Measurements from ENCODE around the gene MED13L. TPM values are rescaled to one million over a fixed set of nuclear protein-coding genes. Genes with fewer than 3 reads are reported as not detected.

MED13L gene
- total and polyA plus RNA-seq, 9 donors = 47.8 to 198 (median 156) TPM

GRCh38 chr12:116295327-116296263 is 18.1 kb upstream of the MED13L start:
- no peaks in the 10 kb centered on the region for H3K27me3 ChIP-seq
- no peaks in the 10 kb centered on the region for H3K36me3 ChIP-seq
- peaks cover 11% of the 10 kb centered on the region for H3K4me1 ChIP-seq (ENCODE audit: insufficient read depth)
- no peak overlapping the region for H3K4me3 ChIP-seq
- intact Hi-C loops (cut with DNase I) = loop anchor here in 1 of 4 donors (10.0 kb wide), 1 partner anchor 309 kb away; no protein-coding TSS in a partner anchor
- H3K27ac ChIP-seq = no peak overlapping the region
- no peak for DNase-seq
- TF ChIP-seq CTCF (IDR thresholded peaks at IDR 0.05) (no peak), POLR2A (IDR thresholded peaks at IDR 0.05) (no peak)
- 64 to 79% (median 73%) methylated on average over 4 of the region's 4 CpGs for WGBS, 3 donors
- H3K9me3 ChIP-seq = no peaks in the 10 kb centered on the region

- TF ChIP-seq CTCF (IDR thresholded peaks at IDR 0.05) = no peak
- TF ChIP-seq EP300 (IDR thresholded peaks at IDR 0.05) = no peak
- TF ChIP-seq POLR2A (IDR thresholded peaks at IDR 0.05) = no peak
- H3K27ac ChIP-seq = no peak overlapping the region
- intact Hi-C loops (cut with DNase I) = loop anchor here in 1 of 4 donors (10.0 kb wide), 1 partner anchor 310 kb away; no protein-coding TSS in a partner anchor
- no peak for DNase-seq
- no peak overlapping the region for H3K4me3 ChIP-seq
- 85 to 92% (median 85%) methylated on average over 4 of the region's 4 CpGs for WGBS, 3 donors
- no peaks in the 10 kb centered on the region for H3K9me3 ChIP-seq
- no peaks in the 10 kb centered on the region for H3K27me3 ChIP-seq
- no peaks in the 10 kb centered on the region for H3K36me3 ChIP-seq
- peaks cover 7% of the 10 kb centered on the region for H3K4me1 ChIP-seq (ENCODE audit: insufficient read depth)
These were observed 17.1 kb upstream of the MED13L start for GRCh38 chr12:116294454-116295165.

- Histone ChIP-seq H3K4me1 (ENCODE audit: insufficient read depth) (peaks cover 1% of the 10 kb centered on the region), H3K36me3 (no peaks in the 10 kb centered on the region), H3K9me3 (no peaks in the 10 kb centered on the region), H3K4me3 (no peak overlapping the region), H3K27me3 (no peaks in the 10 kb centered on the region), H3K27ac (no peak overlapping the region)
- no peak for DNase-seq
- intact Hi-C loops (cut with DNase I) = loop anchor here in 1 of 4 donors (10.0 kb wide), 1 partner anchor 311 kb away; no protein-coding TSS in a partner anchor
- TF ChIP-seq CTCF (IDR thresholded peaks at IDR 0.05) (no peak), EP300 (IDR thresholded peaks at IDR 0.05) (no peak), POLR2A (IDR thresholded peaks at IDR 0.05) (no peak)
- WGBS, 3 donors = 56 to 57% (median 57%) methylated on average over 4 of the region's 4 CpGs
These were observed 16.4 kb upstream of the MED13L start for GRCh38 chr12:116293687-116294453.

GRCh38 chr12:116291218-116291617 is 13.7 kb upstream of the MED13L start:
- TF ChIP-seq EP300 (IDR thresholded peaks at IDR 0.05) (no peak), CTCF (IDR thresholded peaks at IDR 0.05) (no peak), POLR2A (IDR thresholded peaks at IDR 0.05) (no peak)
- H3K9me3 ChIP-seq = no peaks in the 10 kb centered on the region
- H3K4me1 ChIP-seq (ENCODE audit: insufficient read depth) = peaks cover 1% of the 10 kb centered on the region
- no peak overlapping the region for H3K4me3 ChIP-seq
- WGBS, 3 donors = 74 to 84% (median 76%) methylated on average over 3 of the region's 3 CpGs
- no peaks in the 10 kb centered on the region for H3K27me3 ChIP-seq
- H3K27ac ChIP-seq = no peak overlapping the region
- no peak for DNase-seq
- no peaks in the 10 kb centered on the region for H3K36me3 ChIP-seq
- intact Hi-C loops (cut with DNase I) = loop anchor here in 1 of 4 donors (10.0 kb wide), 1 partner anchor 314 kb away; no protein-coding TSS in a partner anchor
